ENCODE measurements around the gene MOSPD3.
"Not testable (repeated sequence)": the region's sequence is repeated elsewhere in the genome, so short reads cannot be mapped to it uniquely, and the experiment has no call there.

The MOSPD3 gene

GRCh38 chr7:100611983-100612729 is at the start of gene MOSPD3:
Gene MOSPD3, plus strand, starts transcription at chr7:100612540. Its CDS starts 252 bp downstream, at chr7:100612792.
- peak; percentile 99 for DNase-seq

GRCh38 chr7:100563100-100563564 is 49.2 kb upstream of the MOSPD3 start:
- no peak for DNase-seq

- DNase-seq = peak; percentile 86
These were observed 48.4 kb upstream of the MOSPD3 start for GRCh38 chr7:100563809-100564400.

GRCh38 chr7:100564405-100564804 is 47.9 kb upstream of the MOSPD3 start:
- not testable (repeated sequence) for DNase-seq

- peak; percentile 46 for DNase-seq
These were observed 47.2 kb upstream of the MOSPD3 start for GRCh38 chr7:100565133-100565571.

- DNase-seq = peak; percentile 50
These were observed 46.3 kb upstream of the MOSPD3 start for GRCh38 chr7:100566018-100566531.

- peak; percentile 68 for DNase-seq
These were observed 45.2 kb upstream of the MOSPD3 start for GRCh38 chr7:100567031-100567730.

- no peak for DNase-seq
These were observed 44.6 kb upstream of the MOSPD3 start for GRCh38 chr7:100567751-100568175.

- DNase-seq = no peak
These were observed 44.0 kb upstream of the MOSPD3 start for GRCh38 chr7:100568176-100568895.

GRCh38 chr7:100568896-100569844 is 43.2 kb upstream of the MOSPD3 start:
- peak; percentile 81 for DNase-seq

GRCh38 chr7:100570954-100571828 is 41.1 kb upstream of the MOSPD3 start:
- DNase-seq = peak; percentile 80

GRCh38 chr7:100571829-100572116 is 40.6 kb upstream of the MOSPD3 start:
- DNase-seq = no peak

GRCh38 chr7:100572281-100572948 is 39.9 kb upstream of the MOSPD3 start:
- no peak for DNase-seq

- no peak for DNase-seq
These were observed 39.2 kb upstream of the MOSPD3 start for GRCh38 chr7:100572949-100573675.

- no peak for DNase-seq
These were observed 38.5 kb upstream of the MOSPD3 start, which contains the start of gene SAP25 for GRCh38 chr7:100573691-100574361. Gene SAP25, minus strand, starts transcription at chr7:100573900. Its CDS starts 158 bp downstream, at chr7:100573742.

GRCh38 chr7:100574362-100575205 is 37.8 kb upstream of the MOSPD3 start:
- no peak for DNase-seq

GRCh38 chr7:100575206-100575631 is 37.1 kb upstream of the MOSPD3 start:
- no peak for DNase-seq
